ENCODE results near the gene SIRT5.

SIRT5 gene

DNA sequence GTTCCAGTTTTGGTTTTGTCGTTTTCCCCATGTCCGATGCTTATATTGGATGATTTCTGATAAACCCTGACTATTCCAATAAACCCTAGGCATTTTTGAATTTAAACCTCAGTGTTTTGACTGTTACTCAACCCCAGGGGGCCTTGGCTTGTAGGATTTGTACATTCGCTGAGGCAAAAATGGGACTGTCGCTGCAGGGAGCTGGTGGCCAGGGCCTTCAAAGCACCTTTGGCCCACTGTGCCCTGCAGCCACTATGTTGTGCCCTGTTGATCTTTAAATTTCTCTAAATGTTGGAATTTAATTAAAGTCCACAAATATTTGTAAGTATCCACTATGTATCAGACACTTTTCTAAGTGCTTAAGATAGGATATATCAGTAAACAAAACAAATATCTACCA is 31.2 kb downstream of the SIRT5 start:
- H3K27ac ChIP-seq (ENCODE audit: low read length): no peak overlapping the region
- no peak overlapping the region for H3K9ac ChIP-seq (ENCODE audit: low read length)
- H3K4me1 ChIP-seq (ENCODE audit: low read length): no peaks in the 10 kb centered on the region
- no peak overlapping the region for H2AFZ ChIP-seq (ENCODE audit: low read depth, low read length)
- no peak overlapping the region for H3K4me2 ChIP-seq (ENCODE audit: low read length)
- H3K27me3 ChIP-seq (ENCODE audit: low read depth, low read length): no peaks in the 10 kb centered on the region
- H4K20me1 ChIP-seq (ENCODE audit: insufficient read depth, low read length): no peaks in the 10 kb centered on the region
- TF ChIP-seq, protein P1, sequence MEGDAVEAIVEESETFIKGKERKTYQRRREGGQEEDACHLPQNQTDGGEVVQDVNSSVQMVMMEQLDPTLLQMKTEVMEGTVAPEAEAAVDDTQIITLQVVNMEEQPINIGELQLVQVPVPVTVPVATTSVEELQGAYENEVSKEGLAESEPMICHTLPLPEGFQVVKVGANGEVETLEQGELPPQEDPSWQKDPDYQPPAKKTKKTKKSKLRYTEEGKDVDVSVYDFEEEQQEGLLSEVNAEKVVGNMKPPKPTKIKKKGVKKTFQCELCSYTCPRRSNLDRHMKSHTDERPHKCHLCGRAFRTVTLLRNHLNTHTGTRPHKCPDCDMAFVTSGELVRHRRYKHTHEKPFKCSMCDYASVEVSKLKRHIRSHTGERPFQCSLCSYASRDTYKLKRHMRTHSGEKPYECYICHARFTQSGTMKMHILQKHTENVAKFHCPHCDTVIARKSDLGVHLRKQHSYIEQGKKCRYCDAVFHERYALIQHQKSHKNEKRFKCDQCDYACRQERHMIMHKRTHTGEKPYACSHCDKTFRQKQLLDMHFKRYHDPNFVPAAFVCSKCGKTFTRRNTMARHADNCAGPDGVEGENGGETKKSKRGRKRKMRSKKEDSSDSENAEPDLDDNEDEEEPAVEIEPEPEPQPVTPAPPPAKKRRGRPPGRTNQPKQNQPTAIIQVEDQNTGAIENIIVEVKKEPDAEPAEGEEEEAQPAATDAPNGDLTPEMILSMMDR (IDR thresholded peaks at IDR 0.05; ENCODE audit: low read depth, low read length): no peak
- no peak for TF ChIP-seq EZH2phosphoT487 (IDR thresholded peaks at IDR 0.05; ENCODE audit: low read depth)
- H3K4me3 ChIP-seq (ENCODE audit: low read length): no peak overlapping the region
- no peaks in the 10 kb centered on the region for H3K9me3 ChIP-seq (ENCODE audit: insufficient read depth, low read length)
- H3K79me2 ChIP-seq (ENCODE audit: low read length): no peaks in the 10 kb centered on the region
- no peaks in the 10 kb centered on the region for H3K36me3 ChIP-seq (replicated peaks; ENCODE audit: low read depth, low read length)

DNA sequence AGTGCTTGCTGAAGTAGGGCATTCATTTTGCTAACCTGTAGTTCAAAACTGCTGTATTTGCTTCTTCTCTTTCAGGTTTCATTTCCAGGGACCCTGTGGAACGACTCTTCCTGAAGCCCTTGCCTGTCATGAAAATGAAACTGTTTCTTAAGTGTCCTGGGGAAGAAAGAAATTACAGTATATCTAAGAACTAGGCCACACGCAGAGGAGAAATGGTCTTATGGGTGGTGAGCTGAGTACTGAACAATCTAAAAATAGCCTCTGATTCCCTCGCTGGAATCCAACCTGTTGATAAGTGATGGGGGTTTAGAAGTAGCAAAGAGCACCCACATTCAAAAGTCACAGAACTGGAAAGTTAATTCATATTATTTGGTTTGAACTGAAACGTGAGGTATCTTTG is 37.3 kb downstream of the SIRT5 start:
- peak overlapping the region; percentile 27 for H3K4me2 ChIP-seq (ENCODE audit: low read length)
- H3K27ac ChIP-seq (ENCODE audit: low read length): no peak overlapping the region
- H3K9ac ChIP-seq (ENCODE audit: low read length): no peak overlapping the region
- H2AFZ ChIP-seq (ENCODE audit: low read depth, low read length): no peak overlapping the region
- TF ChIP-seq, protein P1 (IDR thresholded peaks at IDR 0.05; ENCODE audit: low read depth, low read length): no peak
- no peak for TF ChIP-seq EZH2phosphoT487 (IDR thresholded peaks at IDR 0.05; ENCODE audit: low read depth)
- 0 out of 2 replicates have a peak overlapping the region, but pooled peaks have one; percentile 31 for H3K4me3 ChIP-seq (ENCODE audit: low read length)
- no peaks in the 10 kb centered on the region for H3K27me3 ChIP-seq (ENCODE audit: low read depth, low read length)
- H3K9me3 ChIP-seq (ENCODE audit: insufficient read depth, low read length): no peaks in the 10 kb centered on the region
- H3K4me1 ChIP-seq (ENCODE audit: low read length): peaks cover 20% of the 10 kb centered on the region
- H4K20me1 ChIP-seq (ENCODE audit: insufficient read depth, low read length): peaks cover 9% of the 10 kb centered on the region
- H3K36me3 ChIP-seq (replicated peaks; ENCODE audit: low read depth, low read length): peaks cover 4% of the 10 kb centered on the region
- H3K79me2 ChIP-seq (ENCODE audit: low read length): peaks cover 25% of the 10 kb centered on the region

DNA sequence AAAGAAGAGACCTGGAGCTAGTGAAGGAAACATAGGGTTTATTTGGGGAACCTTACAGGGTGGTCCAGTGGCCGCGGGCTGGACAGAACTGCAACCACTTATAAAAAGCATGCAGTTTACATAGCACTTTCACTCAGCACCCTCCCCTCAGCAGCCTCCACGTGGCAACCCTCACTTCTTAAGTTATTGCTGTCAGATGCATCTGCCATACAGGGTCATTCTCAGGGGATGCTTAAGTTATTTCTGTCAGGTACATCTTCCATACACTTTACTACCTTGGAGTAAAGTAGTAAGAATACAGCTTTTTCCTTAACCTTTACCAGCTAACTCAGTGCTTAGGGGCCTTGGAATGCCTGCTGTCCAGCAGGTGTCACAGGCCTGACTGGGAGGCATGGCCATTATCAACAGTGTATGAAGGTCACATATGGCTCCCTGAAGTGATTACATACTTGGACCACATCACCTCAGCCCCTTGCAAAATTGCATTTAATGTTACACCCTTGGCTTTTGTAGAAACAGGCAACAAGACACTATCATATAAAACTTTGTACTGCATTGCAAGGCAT is 38.7 kb downstream of the SIRT5 start:
- peaks cover 9% of the 10 kb centered on the region for H4K20me1 ChIP-seq (ENCODE audit: insufficient read depth, low read length)
- no peak overlapping the region for H3K4me3 ChIP-seq (ENCODE audit: low read length)
- H3K9ac ChIP-seq (ENCODE audit: low read length): no peak overlapping the region
- no peaks in the 10 kb centered on the region for H3K27me3 ChIP-seq (ENCODE audit: low read depth, low read length)
- H3K4me2 ChIP-seq (ENCODE audit: low read length): no peak overlapping the region
- H3K27ac ChIP-seq (ENCODE audit: low read length): no peak overlapping the region
- peaks cover 15% of the 10 kb centered on the region for H3K36me3 ChIP-seq (replicated peaks; ENCODE audit: low read depth, low read length)
- H3K4me1 ChIP-seq (ENCODE audit: low read length): peaks cover 27% of the 10 kb centered on the region
- peaks cover 36% of the 10 kb centered on the region for H3K79me2 ChIP-seq (ENCODE audit: low read length)
- H3K9me3 ChIP-seq (ENCODE audit: insufficient read depth, low read length): no peaks in the 10 kb centered on the region
- no peak overlapping the region for H2AFZ ChIP-seq (ENCODE audit: low read depth, low read length)
- no peak for TF ChIP-seq EZH2phosphoT487 (IDR thresholded peaks at IDR 0.05; ENCODE audit: low read depth)
- TF ChIP-seq, protein P1 (IDR thresholded peaks at IDR 0.05; ENCODE audit: low read depth, low read length): no peak

DNA sequence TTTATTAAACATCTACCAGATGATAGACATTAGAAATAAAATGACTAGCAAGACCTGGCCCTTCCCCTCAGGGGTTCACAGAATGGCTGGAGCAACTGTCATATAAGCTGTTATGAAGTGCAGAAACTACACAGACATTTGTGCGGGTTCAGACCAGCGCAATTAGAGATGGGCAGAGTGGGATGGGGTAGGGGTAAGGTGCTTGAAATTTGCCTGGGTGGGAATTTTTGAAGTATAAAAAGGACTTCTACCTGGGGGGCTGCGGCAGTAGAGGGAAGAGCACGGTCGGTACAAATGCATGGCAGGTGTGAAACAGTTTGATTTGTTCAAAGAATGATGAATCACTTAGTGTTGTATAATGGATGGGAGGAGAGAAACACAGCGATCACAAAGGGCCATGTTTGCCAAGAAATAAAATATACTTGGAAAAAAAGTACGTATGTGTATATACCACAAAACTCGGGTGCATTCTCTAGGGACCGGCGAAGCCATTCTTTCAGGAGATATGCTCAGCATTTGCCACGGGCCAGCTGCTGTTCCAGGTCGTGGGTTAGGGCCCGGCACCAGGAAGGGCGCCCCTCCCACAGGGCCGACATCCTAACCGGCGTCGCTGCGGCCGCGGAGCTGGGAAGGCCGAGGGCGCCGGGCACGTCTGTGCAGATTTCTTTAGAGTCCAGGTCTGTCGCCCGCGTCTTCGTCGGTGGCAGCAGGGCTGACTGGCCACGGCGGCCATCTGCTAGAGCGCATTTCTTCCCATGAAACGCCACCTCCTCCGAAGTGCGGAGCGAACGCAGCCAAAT is 39.9 kb downstream of the SIRT5 start:
- Histone ChIP-seq H2AFZ (ENCODE audit: low read depth, low read length) (peak overlapping the region; percentile 76), H3K4me2 (ENCODE audit: low read length) (peak overlapping the region; percentile 82), H3K27me3 (ENCODE audit: low read depth, low read length) (no peaks in the 10 kb centered on the region), H3K4me3 (ENCODE audit: low read length) (peak overlapping the region; percentile 97), H3K9me3 (ENCODE audit: insufficient read depth, low read length) (no peaks in the 10 kb centered on the region), H3K36me3 (replicated peaks; ENCODE audit: low read depth, low read length) (peaks cover 20% of the 10 kb centered on the region), H3K4me1 (ENCODE audit: low read length) (peaks cover 27% of the 10 kb centered on the region), H3K27ac (ENCODE audit: low read length) (peak overlapping the region; percentile 43; the same call in 1 of the 2 replicates), H4K20me1 (ENCODE audit: insufficient read depth, low read length) (peaks cover 9% of the 10 kb centered on the region), H3K79me2 (ENCODE audit: low read length) (peaks cover 36% of the 10 kb centered on the region), H3K9ac (ENCODE audit: low read length) (peak overlapping the region; percentile 85)
- TF ChIP-seq, protein P1 (IDR thresholded peaks at IDR 0.05; ENCODE audit: low read depth, low read length): no peak
- no peak for TF ChIP-seq EZH2phosphoT487 (IDR thresholded peaks at IDR 0.05; ENCODE audit: low read depth)

Measured in OCI-LY3 (cell line).